SW480 (cell line): ENCODE measurements around the gene SHISAL1.

ENCODE experiments used
- DNase-seq: peaks from one replicate; pipeline ENCODE4 v3.0.0-alpha.2; 2016; ENCODE audit warnings: low spot score

Gene SHISAL1

DNA sequence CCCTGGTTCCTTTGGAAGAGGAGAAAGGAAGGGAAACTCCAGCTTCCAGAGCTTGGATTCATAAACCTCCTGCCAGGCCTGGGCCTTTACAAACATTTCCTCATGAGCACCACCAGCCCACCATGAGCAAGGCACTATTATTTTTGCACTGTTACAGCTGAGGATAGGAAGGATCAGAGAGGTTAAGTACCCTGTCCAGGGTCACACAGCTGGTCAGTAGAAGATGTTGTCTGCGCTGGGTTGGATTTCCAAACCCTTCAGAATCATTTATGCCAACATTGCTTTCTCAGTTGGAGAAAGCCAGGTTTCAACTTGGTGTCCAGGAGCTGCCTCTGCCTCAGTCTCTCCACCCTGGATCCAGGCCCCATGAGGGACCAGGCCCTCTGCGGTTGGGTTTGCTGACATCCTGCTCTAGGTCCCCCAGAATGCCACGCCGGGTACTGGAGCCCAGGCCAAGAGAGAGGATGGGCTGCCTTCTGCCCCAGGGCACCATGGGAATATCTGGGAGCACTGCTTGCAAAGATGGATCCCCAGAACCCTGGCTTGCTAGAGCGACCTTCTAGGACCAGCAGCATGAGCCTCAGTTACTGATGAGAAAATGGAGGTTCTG is 29.7 kb upstream of the SHISAL1 start:
- DNase-seq = no peak

DNA sequence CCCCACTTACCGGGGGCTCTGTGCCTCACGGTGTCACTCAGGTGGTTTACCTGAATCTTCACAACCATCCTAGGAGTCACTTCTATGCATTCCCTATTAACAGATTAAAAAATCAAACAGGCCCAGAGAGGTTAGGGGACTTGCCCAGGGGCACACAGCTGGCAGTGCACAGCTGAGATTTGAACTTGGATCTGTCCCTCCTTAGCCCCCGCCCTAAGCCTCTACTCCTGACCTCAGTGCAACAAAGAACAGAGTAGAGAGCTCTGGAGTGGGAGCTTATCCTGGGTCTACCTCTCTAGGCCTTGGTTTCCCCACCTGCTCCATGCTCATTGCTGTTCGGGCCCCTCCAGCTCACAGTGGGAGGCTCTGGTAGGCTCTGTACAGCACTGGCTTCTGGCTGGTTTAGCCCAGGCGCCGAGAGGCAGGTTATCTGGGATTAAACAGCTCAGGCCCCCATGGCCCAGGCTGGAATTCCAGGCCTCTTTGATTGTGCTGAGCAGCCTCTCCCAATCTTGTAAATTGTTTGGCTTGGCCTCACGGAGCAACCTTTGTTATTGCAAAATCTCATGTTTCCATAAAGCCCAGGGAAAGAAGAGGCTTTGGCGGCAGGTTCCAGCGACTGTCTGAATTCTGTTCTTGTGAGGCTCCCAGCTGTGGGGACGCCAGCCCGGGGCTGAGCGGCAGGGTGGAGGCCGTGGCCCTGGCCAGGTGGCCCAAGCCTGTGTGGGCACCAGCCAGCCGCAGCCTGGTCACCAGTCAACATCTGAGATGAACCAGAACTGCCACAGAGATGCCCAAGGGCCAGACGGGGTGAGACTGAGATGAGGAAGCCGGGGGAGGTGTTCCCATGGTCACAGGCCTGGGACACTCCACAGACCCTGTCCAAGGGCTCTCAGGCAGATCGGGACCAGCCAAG is 28.9 kb upstream of the SHISAL1 start:
- DNase-seq = no peak

DNA sequence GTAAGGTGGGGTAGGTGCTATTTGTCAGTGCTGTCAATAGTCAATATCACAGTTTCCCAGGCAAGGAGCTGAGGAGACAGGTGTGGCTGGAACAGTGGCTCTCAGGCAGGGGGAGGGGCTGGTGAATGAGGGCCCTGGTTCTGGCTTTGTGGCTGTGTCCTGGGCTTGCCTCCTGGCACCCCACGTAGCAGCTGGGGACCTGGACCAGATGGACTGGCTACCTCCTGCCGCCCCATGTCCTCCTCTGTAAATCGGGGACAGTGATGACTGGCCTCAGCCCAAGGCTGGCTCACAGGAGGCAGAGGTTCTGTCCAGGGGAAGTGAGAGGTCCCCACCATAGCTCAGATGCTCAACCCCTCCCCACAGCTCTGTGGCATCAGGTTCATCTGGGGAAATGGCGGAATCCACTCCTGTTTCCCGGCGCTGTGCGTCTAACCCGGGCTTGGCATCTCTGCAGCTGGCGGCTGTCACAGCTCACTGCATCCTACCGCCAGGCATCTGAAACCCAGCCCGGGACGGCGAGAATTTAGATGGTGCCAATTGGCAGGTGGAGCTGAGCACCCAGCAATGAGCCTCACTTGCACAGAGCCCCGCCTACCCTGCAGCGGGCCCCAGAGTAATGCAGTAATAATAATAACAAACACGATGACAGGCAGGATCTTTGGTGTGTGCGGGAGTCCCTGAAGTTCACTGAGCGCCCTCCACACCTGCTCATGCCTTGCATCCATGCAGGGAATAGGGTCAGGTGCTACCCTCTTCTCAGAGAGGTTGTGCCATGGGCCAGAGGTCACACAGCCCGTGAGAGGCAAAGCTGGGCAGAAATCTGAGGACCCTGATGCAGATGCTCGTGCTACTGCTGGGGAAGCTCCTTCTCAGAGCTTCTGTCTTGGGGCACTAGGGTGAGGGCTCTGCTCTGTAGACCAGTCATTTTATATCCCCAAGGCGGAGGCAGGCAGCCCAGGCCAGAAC is 27.8 kb upstream of the SHISAL1 start:
- no peak for DNase-seq

DNA sequence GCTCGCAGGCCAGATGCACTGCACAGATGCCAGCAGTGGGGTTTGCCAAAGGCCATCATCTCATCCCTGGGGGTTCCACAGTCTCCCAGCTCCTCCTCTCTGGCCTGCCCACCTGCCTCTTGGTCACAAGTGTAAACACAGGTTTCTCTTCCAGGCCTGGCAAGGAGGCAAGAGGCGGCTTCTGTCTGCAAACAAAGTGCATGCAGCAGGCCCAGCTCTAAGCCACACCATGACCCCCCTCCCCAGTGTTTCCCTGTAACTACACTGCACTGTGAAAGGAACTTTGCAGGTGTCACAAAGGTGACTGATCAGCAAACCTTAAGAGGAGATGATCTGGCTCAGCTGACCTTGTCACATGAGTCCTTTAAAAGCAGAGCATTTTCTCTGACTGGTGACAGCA is 26.2 kb upstream of the SHISAL1 start:
- no peak for DNase-seq

DNA sequence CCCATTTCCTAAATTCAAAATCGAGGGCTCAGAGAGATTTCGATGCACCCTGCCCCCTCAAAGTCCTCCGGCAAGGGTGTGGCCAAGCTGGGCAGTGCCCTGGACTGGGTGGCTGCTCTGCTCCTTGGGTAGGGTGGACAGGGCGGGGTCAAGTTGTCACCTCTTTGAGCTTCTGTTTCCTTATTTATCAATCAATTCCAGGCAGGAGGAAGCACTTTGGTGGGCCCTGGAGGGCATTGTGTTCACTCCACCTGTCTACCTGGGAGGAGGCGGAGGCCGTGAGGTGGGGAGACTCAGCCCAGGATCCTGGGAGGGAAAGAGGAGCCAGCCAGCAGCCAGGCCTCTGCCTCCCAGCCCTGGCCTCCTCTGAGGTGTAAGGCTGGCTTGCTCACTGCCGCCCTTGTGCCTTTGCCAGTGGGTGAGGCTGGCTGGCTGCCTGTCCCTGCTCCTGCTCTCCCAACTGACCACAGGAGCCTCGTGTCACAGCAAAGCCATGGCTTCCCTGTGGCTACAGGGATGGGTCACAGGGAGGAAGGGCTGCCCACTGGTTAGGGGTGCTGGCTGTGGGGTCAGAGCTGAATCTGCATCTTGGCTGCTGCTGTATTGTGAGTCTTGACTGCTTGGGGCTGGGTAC is 25.5 kb upstream of the SHISAL1 start:
- DNase-seq = no peak

DNA sequence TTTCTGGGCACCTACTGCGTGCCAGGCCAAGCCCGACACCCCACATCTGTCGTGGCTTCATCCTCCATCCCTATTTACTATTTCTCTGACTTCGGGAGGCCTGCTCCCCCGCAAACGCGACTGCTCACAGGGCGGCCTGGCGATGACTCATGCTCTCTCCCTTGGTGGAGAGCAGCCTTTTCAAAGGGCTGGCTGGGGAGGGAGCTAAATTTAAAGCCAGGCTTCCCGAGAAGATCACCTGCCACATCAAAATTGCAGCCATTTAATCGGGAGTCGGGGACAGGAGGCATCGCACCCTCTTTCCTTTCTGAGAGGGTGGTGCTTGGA is 24.9 kb upstream of the SHISAL1 start:
- DNase-seq = peak; percentile 66

DNA sequence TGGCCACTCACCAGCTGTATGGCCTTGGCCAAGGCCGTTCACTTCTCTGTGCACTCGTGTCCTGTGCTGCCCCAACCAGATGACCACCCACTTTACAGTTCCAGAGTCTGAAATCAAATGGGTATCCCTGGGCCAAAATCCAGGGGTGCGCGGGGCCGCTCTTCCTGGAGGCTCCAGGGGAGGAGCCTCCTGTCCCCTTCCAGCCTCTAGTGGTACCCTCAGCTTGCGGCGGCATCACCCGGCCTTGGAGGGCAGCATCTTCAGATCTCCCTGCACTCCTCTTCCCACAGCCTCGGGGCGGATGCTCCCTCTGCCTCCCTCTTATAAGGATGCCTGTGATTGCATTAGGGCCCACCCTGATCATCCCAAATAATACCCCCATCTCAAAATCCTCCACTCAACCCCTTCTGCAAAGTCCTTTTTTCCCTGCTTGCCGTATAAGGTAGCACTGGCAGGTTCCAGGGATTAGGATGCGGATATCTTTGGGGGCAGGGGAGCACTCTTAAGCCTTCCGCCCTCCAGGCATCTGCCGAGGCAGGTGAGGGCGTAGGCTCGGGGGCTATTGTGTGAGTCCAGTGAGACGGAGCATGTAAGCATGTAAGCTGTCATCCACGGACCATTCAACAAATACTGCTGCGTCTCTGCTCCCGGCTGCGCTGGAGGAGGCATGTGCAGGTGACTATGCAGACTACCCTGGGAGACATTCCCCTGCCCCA is 24.4 kb upstream of the SHISAL1 start:
- DNase-seq = no peak

DNA sequence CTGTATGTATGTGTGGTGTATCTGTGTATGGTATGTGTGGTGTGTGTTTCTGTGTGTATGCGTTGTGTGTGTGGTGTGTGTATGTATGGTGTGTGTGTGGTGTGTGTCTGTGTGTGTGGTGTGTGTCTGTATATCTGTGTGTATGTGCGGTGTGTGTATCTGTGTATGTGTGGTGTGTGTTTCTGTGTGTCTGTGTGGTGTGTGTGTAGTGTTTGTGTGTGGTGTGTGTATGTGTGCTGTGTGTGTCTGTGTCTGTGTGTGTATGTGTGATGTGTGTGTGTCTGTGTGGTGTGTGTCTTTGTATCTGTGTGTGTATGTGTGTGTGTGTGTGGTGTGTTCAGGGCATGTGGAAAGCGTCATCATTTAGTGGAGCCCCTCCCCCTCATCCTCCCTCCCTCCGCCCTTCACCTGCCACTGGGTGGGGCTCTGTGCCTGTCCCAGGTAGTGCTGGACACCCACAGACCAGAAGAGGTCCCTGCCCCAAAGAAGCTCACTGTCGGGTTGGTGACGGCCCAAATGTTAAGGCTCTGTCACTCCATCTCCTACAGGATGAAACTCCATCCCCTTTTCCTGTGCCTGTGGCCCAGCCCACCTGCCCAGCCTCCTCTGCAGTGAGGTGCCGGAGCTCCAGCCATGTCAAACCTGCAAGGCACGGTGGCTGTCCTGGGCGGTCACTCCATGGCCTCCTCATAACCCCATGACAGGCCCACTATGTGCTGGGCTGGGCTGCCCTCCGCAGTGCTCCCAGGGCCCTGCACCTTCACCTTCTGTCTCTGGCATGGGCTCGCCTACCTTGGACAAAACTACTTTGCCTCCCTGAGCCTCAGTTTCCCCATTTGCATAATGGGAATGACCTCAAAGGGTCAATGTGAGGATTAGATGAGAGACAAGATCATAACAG is 23.4 kb upstream of the SHISAL1 start:
- DNase-seq = peak; percentile 19

DNA sequence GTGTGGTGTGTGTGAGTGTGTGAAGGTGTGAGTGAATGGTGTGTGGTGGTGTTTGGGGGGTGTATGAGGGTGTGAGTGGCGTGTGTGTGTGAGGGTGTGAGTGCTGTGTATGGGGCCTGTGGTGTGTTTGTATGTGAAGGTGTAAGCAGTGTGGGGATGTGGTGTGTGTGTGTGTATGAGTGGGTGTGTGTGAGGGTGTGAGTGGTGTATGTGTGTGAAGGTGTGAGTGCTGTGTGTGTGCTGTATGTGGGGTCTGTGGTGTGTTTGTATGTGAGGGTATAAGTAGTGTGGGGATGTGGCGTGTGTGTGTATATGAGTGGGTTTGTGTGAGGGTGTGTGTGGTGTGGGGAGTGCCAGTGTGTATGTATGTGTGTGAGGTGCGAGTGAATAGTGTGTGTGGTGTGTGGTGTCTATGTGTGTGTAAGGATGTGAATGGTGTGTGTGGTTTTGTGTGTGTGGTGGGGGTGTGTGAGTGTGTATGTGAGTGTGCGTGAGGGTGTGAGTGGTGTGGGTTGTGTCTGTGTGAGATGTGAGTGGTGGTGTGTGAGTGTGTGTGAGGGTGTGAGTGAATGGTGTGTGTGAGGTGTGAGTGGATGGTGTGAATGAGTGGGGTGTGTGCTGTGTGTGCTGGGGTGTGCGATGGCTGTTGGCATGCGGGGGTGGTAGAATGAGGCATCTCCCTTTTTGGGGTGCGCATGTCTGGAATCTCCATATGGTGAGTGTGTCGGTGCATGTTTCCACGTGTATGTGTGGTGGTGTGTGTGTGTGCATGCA is 22.5 kb upstream of the SHISAL1 start:
- DNase-seq = no peak

DNA sequence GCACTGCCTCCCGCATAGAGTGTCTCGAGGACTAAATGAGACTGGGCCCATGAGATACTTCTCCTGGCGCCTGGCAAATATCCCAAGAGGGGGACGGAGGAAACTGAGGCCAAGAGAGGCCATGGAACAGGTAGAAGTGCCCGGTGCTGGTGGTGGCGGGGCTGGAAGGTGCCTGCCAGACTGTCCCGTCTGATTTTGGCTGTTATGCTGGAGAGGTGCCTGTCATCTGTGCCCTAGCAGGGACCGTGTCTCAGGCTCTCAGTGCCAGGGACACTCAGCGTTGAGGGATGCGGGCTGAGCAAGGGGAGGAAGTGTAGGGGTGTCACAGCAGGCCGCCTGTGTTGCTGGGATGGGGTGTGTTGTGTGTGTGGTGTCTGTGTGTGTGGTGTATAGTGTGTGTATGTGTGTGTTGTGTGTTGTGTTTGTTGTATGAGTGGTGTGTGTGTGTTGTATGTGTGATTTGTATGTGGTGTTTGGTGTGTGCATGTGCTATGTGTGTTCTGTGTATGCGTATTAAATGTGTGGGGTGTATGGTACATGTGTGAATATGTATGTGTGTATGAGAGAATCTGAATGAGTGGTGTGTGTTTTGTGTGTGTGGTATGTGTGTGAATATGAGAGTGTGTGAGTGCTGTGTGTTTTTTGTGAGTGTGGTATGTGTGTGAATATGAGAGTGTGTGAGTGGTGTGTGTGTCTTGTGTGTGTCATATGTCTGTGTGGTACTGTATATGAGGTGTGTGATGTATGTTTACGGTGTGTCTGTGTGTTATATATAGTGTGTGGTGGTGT is 21.3 kb upstream of the SHISAL1 start:
- no peak for DNase-seq

DNA sequence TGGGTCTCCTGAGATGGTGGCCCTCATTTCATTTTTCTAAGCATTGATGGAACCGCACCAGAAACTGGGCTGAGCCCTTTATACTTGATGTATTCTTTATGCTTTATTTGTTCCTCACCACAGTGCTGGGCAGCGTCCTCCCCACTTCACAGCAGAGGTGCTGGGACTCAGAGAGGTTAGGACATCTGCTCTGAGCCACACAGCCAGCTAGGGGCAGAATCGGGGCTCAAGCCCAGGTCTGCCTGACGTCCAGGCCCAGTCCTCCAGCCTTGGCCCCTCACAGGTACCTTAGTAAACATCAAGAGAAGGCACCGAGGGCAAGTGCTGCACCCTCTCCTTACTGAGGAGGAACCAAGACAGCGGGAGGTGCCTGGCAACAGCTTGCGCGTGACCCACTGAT is 20.2 kb upstream of the SHISAL1 start:
- DNase-seq = no peak

DNA sequence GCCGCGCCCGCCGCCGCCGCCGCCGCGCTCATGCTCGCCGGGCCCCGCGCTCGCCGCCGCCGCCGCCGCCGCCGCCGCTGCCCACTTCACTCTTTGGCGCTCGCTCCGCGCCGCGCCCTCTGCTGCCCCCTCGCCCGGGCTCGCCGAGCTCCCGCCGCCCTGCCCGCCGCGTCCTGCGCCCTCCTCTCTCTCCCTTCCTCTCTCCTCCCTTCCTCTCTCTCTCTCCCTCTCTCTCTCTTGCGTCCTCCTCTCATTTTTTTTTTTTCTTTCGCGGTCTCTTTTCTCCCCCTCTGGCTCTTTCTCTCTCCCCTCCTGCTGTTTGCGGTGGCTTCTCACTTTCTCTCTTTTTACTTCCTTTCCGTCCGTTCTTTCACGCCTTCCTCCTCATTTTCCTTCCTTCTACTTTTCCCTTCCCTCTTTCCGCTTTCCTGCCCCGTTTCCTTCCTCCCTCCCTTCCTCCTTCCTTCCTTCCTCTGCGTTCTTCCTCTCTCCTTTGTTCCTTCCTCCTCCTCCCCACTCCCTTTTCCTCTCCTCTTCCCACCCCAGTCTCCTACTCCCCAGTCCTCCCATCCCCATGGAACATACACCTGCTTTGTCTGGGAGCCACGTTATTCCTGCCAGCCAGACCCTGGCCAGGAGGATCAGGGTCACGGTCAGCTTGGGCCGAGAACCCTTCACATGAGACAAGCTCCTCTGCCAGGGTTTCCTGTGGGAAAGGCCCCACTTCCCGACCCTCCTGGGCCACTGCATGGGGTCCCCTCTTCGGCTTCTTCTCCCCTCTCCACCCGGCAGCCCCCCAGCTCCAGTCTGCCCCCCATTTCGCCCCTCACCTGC is 19.3 kb upstream of the SHISAL1 start:
- DNase-seq = no peak

DNA sequence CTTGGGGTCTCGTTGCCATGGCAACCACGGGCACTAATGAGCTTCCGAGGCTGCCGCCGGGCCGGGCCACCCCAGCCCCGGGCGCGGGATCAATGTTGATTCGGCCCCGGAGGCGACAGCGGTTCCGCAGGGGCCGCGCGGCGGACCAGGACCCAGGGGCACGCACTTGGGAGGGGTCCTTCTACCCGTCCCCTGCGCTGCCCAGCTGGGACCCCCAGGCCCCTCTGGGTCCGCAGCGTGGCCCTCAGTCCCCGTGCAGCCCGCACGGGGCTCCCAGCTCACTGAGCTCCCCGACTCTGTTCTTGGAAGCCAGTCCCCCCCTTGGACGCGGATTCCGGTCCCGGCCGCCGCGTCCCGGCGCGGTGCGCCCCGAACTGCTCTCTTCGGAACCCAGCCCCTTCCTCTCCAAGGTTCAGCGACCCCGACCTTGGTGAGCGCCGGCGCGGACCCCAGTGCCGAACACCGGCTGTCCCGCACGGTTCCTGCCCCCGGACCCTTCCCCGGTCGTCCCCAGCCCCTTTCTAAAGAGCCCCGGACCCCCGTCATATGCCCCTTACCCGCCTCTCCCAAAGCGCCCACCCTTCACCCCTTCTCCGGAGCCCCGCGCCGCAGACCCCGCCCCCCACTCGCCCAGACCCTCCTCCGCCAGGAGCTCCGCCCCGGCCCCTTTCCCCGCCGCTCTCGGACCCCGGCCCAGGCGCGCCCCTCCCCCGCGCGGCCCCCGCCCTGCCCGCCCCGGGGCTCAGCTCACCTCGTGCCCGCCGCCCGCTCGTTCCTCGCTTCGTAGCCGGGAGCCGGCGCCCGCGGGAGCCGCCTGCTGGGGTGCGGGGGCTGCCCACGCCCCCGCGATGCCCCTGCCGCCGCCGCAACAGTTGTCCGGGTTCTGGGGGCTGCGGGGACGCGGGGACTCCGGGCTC is 18.3 kb upstream of the SHISAL1 start:
- no peak for DNase-seq

DNA sequence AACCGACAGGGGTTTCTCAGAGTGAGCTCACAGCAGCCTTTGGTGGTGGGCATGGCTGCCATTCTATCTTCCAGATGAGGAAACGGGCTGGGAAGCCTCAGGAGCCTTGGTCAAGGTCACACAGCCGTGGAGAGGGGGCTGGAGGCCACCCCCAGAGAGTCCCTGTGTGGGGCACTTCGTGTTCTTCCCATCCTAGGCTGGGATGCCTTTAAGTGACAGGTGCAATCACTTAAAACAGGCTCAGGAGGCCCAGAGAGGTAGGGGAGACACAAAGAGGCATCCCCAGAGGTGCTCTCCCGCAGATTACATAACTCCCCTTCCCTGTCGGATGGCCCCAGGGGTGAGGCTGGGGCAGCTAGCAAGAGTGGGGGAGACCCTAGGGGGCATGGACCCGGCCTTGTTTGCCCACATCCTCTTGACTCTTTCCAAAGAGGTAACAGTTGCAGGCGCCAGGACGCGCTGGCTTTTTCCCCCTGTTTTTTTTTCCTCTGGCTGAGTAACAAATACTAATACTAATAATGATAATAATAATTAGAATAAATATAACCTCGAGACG is 17.5 kb upstream of the SHISAL1 start:
- DNase-seq = no peak

DNA sequence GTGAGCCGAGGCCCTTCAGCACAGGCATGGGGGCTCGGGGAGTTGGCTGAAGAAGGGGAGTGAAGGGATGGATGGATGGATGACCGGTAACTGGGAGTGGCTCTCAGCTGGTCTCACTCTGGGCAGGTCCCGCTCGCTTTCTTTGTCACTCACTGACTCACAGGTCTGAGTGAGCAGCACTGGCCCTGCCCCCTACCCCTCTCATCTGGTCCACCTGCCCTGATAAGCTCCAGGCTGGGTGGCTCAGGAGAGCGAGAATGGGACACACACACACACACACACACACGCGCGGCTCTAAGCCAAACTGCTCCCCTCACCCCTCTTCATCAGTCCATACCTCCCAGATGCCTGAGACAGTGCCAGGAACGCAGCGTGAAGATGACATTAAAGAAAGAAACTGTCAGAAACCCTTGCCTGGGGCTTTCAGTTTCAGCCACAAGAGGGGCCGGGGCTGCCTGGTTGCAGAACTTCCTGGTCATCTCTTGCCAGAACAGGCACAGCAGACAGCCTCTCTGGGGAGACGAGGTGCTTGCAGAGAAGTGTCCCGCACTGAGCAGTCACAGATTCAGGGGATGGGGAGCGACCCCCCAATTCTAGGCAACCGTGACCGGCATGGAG is 16.5 kb upstream of the SHISAL1 start:
- DNase-seq = peak; percentile 25

DNA sequence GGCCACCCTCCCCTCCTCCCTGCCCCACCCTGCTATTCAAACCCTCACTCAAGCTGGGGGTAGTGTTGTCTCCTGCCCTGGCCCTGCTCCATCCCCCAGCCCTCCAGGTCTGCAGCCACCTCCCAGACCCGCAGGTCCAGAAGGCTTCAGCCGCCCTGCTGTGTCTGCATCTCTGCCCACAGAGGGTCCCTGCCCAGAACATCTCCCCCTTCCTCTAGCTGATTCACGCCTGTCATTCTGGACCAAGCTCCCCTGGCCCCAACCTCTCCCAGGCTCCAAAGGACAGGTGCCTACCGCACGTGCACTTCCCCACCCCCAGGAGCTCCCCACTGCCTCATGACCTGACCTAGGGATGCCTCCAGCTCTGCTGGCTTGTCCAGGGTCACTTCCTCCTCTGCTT is 16.0 kb upstream of the SHISAL1 start:
- DNase-seq = no peak
